Choroid plexus epithelial cell (primary cell): Measurements from ENCODE around the gene BCL11B.

Experiments used
- DNase-seq: peaks from one replicate; pipeline ENCODE4 v3.0.0-alpha.2; 2010; ENCODE audit warnings: low read depth
- H3K4me3 ChIP-seq: 2 replicates; pipeline ENCODE4 v1.5.1; 2011; ENCODE audit warnings: low read depth, mild to moderate bottlenecking, control low read depth, low read length, moderate library complexity
- CTCF ChIP-seq: conservative IDR thresholded peaks from 2 replicates; pipeline ENCODE4 v1.5.1; 2011; ENCODE audit warnings: low read depth, mild to moderate bottlenecking, control low read depth, inconsistent platforms, low read length, moderate library complexity

Gene BCL11B

DNA sequence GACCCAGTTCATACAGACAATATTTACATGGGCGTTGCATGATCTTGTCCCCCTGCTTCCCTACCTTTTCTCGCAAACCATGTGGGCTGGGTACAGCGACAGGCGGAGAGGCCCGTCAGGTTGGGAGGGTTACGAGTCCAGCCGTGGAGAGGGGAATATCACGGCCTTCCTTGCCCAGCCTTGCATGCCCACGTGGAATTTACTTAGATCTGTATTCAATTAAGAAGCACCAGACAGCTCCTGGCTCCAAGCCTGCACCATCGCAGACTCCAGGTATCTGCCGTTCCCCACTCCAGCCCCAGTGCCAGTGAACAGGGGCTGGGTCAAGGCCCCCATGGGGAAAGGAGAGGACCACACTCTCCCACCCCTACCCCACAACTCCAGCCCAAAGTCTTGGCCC, 29.8 kb downstream of the BCL11B start:
- H3K4me3 ChIP-seq: no peak overlapping the region
- TF ChIP-seq CTCF: no peak
- no peak for DNase-seq

GRCh38 chr14:99241325-99242010, 30.5 kb downstream of the BCL11B start:
- no peak overlapping the region for H3K4me3 ChIP-seq
- TF ChIP-seq CTCF: no peak
- DNase-seq: no peak

DNA sequence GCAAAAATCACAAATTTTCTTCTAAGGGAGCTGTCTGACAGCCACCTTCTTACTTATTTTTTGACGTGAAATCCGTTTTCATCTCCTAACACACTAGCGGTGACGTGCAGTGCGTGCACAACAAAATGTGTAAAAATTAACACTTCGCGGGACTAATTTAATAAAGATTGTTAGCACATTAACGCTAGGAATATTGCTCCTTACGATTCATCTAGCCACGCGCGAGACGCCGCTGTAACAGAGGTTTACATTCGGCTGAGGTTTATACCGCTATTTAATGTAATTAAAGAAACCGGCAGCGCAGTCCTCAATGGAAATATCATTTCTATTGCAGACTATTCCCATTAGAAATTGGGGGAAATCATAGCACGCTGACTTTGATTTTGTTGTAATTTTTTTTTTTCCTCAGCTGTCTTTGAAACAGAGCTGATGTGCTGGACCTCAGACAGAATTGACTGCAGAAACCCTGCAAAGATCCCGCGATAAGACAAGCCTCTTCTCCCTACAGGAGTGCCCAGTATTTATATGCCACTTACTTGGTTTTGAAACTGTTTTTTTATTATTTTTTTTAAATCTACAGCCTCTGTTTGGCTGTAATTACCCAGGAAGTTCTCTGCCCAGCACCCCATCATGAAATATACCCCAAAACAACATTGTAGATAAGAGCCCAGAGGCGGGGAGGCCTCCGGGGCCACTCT, 31.2 kb downstream of the BCL11B start:
- no peak for TF ChIP-seq CTCF
- H3K4me3 ChIP-seq: no peak overlapping the region
- no peak for DNase-seq

DNA sequence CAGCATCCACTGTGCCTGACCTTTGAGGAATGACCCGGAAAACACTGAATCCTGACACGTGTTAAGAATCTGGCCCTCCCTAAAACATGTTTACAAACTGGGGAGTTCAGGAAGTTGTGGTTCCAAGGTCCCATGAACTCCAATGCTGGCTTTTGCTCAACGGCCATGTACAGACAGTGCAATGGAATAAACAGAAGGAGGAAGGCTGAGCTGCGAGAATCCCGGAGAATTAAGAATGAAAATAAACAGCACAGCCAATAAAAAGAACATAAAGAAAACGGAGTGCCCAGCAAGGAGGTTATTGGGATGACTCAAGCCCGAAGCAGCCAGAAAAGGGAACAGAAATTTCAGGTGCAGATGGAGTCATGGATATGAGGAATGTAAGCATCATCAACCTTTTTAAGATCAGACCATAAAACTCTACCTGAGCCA, 32.3 kb downstream of the BCL11B start:
- TF ChIP-seq CTCF: no peak
- no peak overlapping the region for H3K4me3 ChIP-seq
- no peak for DNase-seq

DNA sequence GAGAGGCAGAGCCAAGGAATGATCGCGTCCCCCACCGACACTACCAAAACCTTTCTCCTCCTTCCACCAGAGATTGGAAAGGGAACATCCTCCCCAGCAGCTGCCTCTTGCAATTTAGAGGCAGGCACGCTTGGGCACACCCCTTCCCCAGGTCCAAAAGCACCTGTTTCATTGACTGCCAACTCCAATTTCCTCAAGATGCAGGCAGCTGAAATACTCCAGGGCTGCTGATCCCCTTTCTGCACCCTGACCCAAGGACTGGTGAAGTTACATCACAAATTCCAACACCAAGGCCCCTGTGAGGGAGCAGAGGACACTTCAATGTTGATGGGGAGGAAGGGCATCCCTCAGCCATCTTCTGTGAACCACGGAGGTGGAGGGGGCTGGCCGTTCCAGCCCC, 33.8 kb downstream of the BCL11B start:
- no peak overlapping the region for H3K4me3 ChIP-seq
- TF ChIP-seq CTCF: no peak
- DNase-seq: no peak

DNA sequence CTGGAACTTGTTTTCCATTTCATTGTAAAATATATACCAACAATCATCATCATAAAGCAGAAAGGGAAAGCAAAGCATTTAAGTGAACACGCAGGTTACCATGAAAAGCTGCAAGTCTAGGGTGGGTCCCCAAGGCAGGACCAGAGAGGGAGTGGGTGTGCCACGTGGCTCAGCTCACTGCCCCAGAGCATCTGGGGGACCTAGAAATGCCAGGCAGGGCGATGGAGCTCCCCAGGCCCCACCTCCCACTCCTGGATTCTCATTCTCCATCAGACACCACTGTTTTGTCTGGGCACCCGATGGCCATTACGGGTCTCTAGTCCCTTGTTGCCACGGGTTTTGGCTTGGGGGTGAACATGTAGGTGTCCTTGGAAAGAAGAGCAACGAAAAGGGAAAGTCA, 34.7 kb downstream of the BCL11B start:
- no peak for DNase-seq
- TF ChIP-seq CTCF: no peak
- H3K4me3 ChIP-seq: no peak overlapping the region

GRCh38 chr14:99236386-99237138, 35.4 kb downstream of the BCL11B start:
- DNase-seq: no peak
- H3K4me3 ChIP-seq: no peak overlapping the region
- no peak for TF ChIP-seq CTCF
